ENCODE results near the gene MYCBP2.

DNA sequence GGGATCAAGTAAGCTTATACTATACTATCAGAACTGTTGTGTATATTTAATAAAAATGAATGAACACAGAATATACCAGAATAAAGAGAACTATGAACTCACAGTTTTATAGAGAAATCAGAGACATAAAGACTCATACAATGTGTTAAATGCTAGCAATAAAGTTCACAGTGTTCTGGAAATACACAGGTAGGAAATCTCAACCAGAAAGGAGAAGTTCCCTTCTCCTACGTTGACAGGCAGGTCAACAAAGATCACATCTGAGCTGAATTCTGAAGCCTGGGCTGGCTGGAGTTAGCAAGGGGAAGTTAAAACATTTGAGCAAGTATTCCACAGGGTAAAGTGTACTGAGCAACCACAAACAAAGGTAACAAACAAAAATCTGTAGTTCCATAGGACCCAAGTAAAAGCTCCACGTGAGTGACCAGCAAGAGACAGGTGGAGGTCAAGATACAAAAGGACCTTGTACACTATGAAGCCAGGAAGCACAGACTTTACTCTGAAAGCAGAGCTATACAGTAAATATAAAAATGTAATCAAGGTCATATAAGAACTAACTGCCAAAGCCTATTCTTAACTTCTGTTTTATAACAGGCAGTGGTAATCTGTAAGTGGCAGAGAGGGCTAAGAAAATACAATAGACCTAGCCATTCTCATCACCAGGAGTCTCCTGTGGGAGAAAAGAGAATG lies 312.9 kb downstream of the MYCBP2 start:
- TF ChIP-seq POLR2AphosphoS2 (conservative IDR thresholded peaks at IDR 0.05; ENCODE audit: low read length) (no peak), JUNB (IDR thresholded peaks at IDR 0.05) (no peak), POLR2A (IDR thresholded peaks at IDR 0.05; ENCODE audit: low read length) (no peak), SMC3 (IDR thresholded peaks at IDR 0.05) (no peak), EP300 (IDR thresholded peaks at IDR 0.05) (no peak), EHMT2 (IDR thresholded peaks at IDR 0.05; ENCODE audit: low read depth) (no peak), RCOR1 (IDR thresholded peaks at IDR 0.05; ENCODE audit: low read depth, low read length) (no peak), CHD2 (IDR thresholded peaks at IDR 0.05; ENCODE audit: low read length, partially characterized antibody) (no peak), MYC (IDR thresholded peaks at IDR 0.05; ENCODE audit: borderline replicate concordance, low read length) (no peak), MAZ (IDR thresholded peaks at IDR 0.05; ENCODE audit: borderline replicate concordance, low read depth, low read length) (no peak)
- TF ChIP-seq, protein P1, sequence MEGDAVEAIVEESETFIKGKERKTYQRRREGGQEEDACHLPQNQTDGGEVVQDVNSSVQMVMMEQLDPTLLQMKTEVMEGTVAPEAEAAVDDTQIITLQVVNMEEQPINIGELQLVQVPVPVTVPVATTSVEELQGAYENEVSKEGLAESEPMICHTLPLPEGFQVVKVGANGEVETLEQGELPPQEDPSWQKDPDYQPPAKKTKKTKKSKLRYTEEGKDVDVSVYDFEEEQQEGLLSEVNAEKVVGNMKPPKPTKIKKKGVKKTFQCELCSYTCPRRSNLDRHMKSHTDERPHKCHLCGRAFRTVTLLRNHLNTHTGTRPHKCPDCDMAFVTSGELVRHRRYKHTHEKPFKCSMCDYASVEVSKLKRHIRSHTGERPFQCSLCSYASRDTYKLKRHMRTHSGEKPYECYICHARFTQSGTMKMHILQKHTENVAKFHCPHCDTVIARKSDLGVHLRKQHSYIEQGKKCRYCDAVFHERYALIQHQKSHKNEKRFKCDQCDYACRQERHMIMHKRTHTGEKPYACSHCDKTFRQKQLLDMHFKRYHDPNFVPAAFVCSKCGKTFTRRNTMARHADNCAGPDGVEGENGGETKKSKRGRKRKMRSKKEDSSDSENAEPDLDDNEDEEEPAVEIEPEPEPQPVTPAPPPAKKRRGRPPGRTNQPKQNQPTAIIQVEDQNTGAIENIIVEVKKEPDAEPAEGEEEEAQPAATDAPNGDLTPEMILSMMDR (IDR thresholded peaks at IDR 0.05): no peak
- TF ChIP-seq, protein P2, sequence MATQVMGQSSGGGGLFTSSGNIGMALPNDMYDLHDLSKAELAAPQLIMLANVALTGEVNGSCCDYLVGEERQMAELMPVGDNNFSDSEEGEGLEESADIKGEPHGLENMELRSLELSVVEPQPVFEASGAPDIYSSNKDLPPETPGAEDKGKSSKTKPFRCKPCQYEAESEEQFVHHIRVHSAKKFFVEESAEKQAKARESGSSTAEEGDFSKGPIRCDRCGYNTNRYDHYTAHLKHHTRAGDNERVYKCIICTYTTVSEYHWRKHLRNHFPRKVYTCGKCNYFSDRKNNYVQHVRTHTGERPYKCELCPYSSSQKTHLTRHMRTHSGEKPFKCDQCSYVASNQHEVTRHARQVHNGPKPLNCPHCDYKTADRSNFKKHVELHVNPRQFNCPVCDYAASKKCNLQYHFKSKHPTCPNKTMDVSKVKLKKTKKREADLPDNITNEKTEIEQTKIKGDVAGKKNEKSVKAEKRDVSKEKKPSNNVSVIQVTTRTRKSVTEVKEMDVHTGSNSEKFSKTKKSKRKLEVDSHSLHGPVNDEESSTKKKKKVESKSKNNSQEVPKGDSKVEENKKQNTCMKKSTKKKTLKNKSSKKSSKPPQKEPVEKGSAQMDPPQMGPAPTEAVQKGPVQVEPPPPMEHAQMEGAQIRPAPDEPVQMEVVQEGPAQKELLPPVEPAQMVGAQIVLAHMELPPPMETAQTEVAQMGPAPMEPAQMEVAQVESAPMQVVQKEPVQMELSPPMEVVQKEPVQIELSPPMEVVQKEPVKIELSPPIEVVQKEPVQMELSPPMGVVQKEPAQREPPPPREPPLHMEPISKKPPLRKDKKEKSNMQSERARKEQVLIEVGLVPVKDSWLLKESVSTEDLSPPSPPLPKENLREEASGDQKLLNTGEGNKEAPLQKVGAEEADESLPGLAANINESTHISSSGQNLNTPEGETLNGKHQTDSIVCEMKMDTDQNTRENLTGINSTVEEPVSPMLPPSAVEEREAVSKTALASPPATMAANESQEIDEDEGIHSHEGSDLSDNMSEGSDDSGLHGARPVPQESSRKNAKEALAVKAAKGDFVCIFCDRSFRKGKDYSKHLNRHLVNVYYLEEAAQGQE (IDR thresholded peaks at IDR 0.05): no peak
